Astrocyte of the cerebellum (primary cell): Measurements from ENCODE around the gene MAPRE3.

Experiments used
- DNase-seq: peaks from one replicate; pipeline ENCODE4 v3.0.0-alpha.2; 2011; ENCODE audit warnings: low read depth
- H3K4me3 ChIP-seq: 2 replicates; pipeline ENCODE4 v1.5.1; 2011; ENCODE audit warnings: mild to moderate bottlenecking, low read depth, low read length, moderate library complexity
- CTCF ChIP-seq: IDR thresholded peaks from 2 replicates; pipeline ENCODE4 v1.5.1; 2012; ENCODE audit warnings: low read length, low read depth, moderate library complexity, mild to moderate bottlenecking; ENCODE audit errors: missing control alignments
- in situ Hi-C: cut with HindIII; loops from 2 replicates; pipeline ENCODE4 v1.10.0; 2017; ENCODE audit warnings: low sequenced_read_pairs

Gene MAPRE3

GRCh38 chr2:27009083-27009482 is 38.6 kb downstream of the MAPRE3 start:
- in situ Hi-C loops: no loop called here
- no peak overlapping the region for H3K4me3 ChIP-seq
- DNase-seq: no peak
- no peak for TF ChIP-seq CTCF

- H3K4me3 ChIP-seq: no peak overlapping the region
- TF ChIP-seq CTCF: no peak
- in situ Hi-C loops: no loop called here
- no peak for DNase-seq
These were observed 39.3 kb downstream of the MAPRE3 start for GRCh38 chr2:27009716-27010115.

GRCh38 chr2:27010139-27010538 is 39.7 kb downstream of the MAPRE3 start:
- no peak overlapping the region for H3K4me3 ChIP-seq
- no peak for DNase-seq
- no peak for TF ChIP-seq CTCF
- in situ Hi-C loops: no loop called here

- no peak for TF ChIP-seq CTCF
- H3K4me3 ChIP-seq: no peak overlapping the region
- in situ Hi-C loops: no loop called here
- no peak for DNase-seq
These were observed 43.3 kb downstream of the MAPRE3 start for GRCh38 chr2:27013738-27014137.

- no peak overlapping the region for H3K4me3 ChIP-seq
- in situ Hi-C loops: no loop called here
- DNase-seq: no peak
- TF ChIP-seq CTCF: no peak
These were observed 44.5 kb downstream of the MAPRE3 start for GRCh38 chr2:27014771-27015433.

- TF ChIP-seq CTCF: peak; percentile 64
- H3K4me3 ChIP-seq: no peak overlapping the region
- DNase-seq: peak; percentile 68
- in situ Hi-C loops: no loop called here
These were observed 46.4 kb downstream of the MAPRE3 start for GRCh38 chr2:27016801-27017325.

GRCh38 chr2:27018142-27018541 is 47.7 kb downstream of the MAPRE3 start:
- DNase-seq: no peak
- H3K4me3 ChIP-seq: no peak overlapping the region
- in situ Hi-C loops: no loop called here
- no peak for TF ChIP-seq CTCF
